ENCODE data around the gene SLC4A2.

GRCh38 chr7:151046603-151047573, 12.5 kb upstream of the SLC4A2 start:
- no peak for TF ChIP-seq POLR2A (IDR thresholded peaks at IDR 0.05; ENCODE audit: low read length)
- TF ChIP-seq GATA1 (IDR thresholded peaks at IDR 0.05; ENCODE audit: low read depth, low read length) = no peak
